Thyroid gland (tissue), 4 donors: ENCODE results near the gene SLC38A11.

Source experiments
- POLR2A ChIP-seq, 2 donors: fragments of 450-650 bp; IDR thresholded peaks; one replicate each; pipeline ENCODE4 v1.6.1; 2017; ENCODE audit warnings: antibody characterized with exemption in 2 of 2, mild to moderate bottlenecking in 2 of 2, moderate library complexity in 1 of 2
- TF ChIP-seq, protein P1 (sequence below), 6 experiments: fragments of 200-600 bp in 3 of 6; fragments of 450-650 bp in 3 of 6; sonication (generic) in 3 of 6; IDR thresholded peaks; one replicate each; pipeline ENCODE4 v1.5.1; 2016 to 2019; ENCODE audit warnings: antibody characterized with exemption in 6 of 6, mild to moderate bottlenecking in 2 of 6, inconsistent platforms in 1 of 6, moderate library complexity in 1 of 6

DNA sequence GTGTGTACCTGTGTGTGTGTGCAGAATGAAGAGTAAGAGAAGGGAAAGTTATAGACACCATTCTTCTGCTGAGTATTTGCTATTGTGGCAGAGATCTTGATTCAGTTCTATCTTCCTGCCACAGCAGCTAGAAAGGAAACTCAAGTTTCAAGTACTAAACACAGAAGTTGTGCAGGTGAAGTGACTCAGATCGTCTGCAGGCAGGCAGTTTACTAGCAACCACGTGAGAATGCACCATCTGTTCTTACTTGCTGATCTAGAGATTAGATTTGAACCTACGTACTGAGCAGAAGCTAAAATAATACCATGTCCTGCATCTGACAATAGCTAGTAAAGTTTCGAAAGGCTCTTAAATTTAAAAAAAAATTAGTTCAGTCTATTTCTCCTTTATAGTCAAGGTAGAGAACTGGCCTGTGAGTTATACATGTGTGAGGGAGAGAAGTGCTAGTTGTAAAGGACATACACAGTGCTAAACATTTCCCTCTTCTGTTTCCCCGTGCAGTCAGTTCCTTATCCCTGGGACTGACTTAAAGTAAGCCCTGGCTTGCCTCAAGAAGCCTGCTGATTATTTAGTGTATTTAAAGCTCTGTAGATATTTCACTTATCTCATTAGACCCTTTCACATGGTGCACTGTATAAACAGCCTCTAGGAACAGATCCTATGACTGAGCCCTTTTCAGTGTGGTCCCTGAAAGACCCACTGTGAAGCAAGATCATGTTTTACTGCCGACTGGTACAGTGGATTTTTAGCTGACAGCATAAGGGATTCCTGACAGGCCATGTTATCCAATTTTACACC is 45.0 kb downstream of the SLC38A11 start:
- TF ChIP-seq, protein P1, sequence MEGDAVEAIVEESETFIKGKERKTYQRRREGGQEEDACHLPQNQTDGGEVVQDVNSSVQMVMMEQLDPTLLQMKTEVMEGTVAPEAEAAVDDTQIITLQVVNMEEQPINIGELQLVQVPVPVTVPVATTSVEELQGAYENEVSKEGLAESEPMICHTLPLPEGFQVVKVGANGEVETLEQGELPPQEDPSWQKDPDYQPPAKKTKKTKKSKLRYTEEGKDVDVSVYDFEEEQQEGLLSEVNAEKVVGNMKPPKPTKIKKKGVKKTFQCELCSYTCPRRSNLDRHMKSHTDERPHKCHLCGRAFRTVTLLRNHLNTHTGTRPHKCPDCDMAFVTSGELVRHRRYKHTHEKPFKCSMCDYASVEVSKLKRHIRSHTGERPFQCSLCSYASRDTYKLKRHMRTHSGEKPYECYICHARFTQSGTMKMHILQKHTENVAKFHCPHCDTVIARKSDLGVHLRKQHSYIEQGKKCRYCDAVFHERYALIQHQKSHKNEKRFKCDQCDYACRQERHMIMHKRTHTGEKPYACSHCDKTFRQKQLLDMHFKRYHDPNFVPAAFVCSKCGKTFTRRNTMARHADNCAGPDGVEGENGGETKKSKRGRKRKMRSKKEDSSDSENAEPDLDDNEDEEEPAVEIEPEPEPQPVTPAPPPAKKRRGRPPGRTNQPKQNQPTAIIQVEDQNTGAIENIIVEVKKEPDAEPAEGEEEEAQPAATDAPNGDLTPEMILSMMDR (IDR thresholded peaks at IDR 0.05): no peak
- no peak for TF ChIP-seq POLR2A (IDR thresholded peaks at IDR 0.05)
